NCI-H510A (cell line): ENCODE measurements around the gene HOXB3.

Experiments
- DNase-seq: peaks from one replicate; lab custom pipeline; 2025; lab: John Stamatoyannopoulos, UW

The HOXB3 gene

DNA sequence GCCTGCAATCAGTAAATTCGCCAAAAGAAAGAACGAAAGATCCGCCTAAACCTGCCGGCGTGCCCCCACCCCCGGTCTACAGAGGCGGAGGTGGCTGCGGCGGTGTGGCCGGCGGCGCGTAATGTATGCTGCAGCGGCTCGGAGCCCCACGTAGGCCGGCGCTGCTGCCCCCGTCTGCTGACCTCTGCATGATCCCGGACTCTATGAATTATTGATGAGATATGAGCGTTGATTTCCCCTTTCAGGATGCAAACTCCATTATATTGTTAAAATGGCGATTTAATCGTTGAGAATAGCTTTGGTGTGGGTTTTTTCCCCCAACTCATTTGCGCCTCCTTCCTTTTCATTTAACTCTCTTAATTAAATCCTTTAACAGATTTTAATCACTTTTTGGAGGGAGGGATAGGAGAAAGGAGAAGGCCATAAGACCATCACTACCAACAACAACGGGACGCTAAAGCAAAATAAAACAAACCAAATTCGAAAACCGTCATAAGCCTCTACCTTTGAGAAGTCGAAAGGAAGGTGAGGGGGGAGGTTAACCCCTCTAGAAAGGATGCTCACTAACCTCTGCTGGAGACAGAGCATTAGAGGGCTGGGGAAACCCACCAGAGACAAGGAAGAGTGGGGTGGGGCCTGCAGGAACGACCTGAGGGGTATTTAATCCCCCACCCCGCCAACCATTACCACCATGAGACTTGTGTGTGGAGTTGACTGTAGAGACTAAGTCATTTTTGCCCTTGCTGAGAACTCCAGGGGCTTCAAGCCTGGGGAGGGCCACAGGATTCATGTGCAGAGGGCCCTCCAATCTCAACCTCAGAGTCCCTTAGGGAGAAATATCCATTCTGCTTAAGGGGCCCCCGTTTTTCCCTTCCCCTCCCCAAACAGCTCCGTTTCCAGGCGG, 3.4 kb downstream of the HOXB3 start:
- peak; percentile 31 for DNase-seq

DNA sequence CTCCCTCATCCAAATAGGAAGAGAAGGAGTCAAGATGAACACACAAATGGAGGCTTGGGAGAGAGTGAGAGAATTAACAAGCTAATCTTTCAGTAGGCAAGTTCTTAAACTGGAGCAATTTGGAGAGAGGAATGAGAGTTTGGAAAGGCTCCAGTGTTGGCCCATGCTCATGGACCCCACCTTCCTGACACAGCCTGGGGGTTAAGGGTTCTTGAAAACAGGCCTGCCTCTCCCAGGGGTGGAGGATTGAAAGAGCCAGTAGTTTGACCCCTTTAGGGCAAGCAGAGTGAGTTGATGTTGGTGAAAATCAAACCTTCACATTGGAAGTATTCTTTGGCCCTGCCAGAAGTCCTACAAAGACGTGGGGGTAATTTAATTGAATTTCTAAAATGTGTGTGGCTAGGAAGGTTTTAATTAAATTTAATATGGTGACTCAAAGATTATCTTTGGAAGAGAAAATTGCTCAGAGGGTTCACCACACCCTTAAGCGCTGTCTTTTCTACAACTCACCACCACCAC, 5.8 kb downstream of the HOXB3 start:
- no peak for DNase-seq

DNA sequence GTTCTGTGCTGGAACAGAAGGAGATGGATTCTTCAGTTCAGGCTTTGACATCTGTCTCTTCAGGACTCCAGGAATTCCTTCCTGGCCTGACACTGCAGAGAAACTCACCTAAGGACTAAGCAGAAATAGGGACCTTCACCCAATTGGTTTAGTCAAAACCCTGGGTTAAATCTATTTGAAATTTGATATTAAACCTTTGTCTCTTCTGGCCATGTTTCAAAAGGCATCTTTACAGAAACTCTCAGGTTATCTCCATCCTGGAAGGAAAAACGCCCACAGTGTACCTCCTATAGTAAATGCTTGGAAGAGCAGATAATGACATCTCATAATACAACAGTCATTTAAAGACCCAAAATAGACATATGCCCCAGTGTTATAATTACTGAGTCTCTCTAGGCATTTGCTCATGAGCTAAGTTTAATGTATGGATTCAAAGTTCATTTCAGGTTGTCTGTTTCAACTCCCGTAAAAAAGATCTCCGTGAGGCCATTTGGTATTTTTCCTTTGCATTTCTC, 6.3 kb downstream of the HOXB3 start:
- DNase-seq, result no peak

DNA sequence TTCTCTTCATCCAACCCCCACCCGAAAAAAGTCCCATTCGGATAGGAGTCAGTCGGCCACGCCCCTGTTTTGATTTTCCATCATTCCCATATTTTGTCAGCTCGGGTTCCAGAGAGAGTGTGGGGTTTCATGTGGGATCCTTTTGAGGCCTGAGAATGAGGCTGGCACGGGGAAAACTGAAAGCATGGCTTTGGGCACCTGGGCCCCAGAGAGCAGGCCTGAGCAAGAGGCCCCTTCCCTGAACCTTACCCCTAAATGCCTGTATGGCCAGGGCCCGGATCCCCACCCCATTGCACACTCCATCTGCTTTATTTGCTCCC, 7.3 kb downstream of the HOXB3 start:
- no peak for DNase-seq

DNA sequence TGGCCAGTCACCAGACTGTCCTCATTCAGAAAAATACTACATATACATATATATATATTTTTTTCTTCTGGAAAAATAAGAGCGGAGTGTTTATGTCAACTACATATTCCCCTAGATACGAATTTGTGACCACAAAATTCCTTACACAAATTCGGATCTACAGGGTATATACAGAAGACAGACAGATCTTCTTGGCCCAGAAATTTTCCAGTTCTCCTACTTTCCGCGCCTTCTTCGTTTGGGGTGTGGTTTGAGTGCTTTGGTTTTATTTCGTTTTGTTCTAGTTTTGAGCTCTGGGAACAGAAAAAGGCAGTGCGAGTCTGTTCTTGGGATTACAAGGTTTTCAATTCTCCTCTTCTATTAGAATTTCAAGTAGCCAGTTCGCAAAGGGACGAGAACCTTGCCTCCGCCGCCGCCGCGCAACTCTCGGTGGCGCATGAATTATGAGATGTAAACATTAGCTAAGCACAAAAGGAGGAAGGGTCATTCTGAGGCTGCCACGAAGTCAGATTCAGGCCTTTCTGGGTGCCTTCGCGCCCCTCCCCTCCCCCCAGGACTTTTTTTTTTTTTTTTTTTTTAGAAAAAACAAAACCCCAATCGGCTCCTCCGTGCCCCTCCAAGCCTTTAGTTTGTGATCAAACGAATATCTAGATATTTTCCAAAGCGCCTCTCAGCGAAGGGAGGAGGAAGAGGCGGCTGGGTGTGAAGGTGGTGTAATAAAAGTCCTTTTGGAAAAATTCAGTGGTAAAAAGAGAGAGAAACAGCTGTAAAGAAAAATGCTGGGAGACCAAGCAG, 10.1 kb downstream of the HOXB3 start:
- no peak for DNase-seq

DNA sequence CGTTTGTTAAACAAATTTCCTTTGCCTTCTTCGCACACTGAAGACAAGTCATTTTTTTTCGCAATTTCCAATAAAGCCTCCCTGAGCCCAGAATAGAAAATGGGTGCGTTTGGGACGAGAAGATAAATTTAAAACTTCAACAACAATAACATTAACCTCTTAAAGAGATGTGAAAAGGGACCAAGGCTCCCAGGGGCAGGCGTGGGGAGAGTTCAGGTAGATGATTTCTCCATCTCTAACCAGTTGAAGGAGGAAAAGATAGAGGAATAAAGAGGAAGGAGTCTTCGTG, 10.6 kb downstream of the HOXB3 start:
- no peak for DNase-seq

DNA sequence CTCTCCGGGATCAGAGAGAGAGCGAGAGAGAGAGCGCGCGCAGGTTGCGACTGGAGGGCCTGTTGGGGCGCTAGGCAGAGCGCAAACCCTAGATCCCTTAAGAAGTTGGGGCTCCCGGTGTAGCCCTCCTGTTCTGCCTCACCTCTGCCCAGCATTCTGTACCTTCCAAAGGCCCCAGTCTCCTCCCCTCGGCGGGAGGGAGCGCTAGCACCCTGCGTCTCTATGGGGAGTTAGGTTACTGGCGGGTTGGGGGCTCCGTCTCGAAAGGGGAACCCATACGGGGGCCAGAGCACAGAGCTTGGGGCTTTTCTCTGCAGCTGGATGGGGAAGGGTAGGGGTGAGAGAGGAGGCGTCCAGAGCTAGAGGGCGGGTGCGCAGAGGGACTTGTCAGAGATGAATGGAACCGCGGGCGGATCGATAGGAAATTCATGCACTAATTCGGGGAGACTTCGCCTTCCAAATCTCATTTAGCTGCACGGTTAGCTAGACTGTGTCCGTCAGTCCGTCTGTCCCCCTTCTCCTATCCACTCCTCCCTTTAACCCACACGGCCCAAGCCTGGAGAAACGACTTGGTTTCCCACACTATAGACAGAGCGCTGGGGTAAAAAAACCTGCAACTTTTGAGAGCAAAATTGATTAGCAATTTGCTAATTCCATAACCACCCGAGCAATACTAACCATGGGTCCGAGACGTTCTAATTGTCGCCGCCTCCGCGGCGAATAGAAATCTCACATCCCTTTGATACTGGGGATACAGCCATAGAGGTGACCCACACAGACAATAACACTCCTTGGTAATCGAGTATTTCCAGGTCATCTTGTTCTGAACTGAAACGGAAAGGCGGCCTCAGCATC, 11.2 kb downstream of the HOXB3 start:
- DNase-seq, result no peak

DNA sequence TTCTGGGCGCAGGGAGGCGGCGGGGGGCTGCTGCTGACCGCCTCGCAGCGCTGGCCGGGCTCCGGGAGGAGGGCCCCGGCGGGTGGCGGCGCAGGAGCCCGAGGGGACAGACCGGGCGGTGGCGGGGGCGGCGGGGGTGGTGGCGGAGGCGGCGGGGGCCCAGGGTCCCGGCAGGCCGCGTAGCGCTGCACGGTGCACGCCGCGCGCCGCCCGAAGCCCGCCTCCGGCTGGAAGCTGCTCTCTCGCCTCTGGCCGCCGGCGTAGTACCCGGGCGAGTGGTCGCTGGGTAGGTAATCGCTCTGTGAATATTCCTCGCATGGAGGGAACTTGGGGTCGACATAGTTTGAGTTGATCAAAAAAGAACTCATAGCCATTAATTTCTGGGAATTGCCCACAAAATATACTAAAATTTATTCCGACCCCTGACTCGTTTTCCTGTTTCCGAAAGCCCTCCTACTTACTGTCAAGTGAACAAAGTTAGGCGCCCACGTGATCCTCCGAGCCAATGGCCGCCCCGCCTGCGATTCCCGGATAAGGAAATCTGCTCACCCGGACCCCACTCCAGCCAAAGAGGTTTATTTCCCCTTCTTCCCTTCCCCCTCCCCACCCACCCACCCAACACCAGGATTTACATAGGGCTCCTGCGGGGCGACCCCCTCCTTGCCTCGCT, 12.0 kb downstream of the HOXB3 start, which contains the start of gene HOXB4:
HOXB4 (minus strand) TSS at position 405 of the 670 bp plus-strand sequence; CDS start at position 374, 31 bp downstream.
- peak; percentile 66 for DNase-seq

DNA sequence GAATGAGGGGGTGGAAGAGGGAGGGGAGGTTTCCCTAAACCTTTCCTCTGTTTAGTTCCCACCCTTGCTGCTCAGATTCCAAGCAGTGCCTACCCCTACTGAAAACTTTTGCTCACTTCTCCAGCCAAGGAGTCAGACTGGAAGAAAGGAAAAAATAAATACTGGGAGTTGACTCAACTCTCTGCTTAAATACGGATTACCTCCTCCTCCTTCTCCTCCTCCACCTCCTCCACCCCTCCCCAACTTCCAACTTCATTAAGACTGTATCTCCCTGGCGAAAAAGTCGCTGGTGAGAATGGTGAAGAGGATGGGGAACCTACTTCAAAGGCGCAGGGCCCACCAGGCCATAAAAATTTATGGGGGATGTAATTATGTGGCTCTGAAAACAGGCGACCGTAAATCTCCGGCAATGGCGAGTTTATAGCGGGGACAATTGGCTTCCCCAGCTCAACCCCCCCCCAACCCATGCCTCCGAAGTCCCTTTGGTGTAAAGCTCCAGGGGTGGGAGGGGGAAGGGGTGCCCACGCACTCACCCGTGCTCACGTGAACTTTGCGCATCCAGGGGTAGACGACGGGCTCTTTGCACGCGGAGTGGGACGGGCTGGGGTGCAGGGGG, 12.6 kb downstream of the HOXB3 start:
- DNase-seq, result no peak

DNA sequence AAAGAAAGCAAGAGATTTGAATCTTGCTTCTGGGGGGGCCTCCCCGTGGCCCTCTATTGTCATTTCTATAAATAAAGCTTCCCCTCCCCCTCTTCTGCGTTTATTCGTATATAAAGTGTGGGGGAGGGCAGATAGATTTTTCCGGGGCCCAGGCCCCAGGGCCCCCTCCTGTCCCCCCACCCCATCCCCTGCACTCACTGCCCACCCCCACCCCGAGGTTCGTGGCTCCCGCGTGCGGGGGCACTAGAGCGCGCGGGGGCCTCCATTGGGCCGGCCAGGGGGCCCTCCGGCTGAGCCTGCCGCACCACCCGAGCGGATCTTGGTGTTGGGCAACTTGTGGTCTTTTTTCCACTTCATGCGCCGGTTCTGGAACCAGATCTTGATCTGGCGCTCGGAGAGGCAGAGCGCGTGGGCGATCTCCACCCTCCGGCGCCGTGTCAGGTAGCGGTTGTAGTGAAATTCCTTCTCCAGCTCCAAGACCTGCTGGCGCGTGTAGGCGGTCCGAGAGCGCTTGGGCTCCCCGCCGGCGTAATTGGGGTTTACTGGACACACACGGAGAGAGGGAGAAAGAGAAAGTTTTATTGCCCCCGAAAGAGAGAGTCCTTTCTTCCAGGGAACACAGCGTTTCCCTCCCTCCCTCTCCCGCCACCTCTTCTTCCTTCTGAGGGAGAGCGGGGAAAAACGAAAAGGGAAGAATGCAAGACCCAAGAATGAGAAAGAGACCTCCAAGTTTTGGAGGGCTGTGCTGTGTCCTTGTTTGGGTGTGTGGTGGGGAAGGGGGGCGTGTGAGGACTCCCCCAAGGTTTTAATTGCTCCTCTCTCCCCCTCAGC, 13.3 kb downstream of the HOXB3 start:
- DNase-seq, result no peak

DNA sequence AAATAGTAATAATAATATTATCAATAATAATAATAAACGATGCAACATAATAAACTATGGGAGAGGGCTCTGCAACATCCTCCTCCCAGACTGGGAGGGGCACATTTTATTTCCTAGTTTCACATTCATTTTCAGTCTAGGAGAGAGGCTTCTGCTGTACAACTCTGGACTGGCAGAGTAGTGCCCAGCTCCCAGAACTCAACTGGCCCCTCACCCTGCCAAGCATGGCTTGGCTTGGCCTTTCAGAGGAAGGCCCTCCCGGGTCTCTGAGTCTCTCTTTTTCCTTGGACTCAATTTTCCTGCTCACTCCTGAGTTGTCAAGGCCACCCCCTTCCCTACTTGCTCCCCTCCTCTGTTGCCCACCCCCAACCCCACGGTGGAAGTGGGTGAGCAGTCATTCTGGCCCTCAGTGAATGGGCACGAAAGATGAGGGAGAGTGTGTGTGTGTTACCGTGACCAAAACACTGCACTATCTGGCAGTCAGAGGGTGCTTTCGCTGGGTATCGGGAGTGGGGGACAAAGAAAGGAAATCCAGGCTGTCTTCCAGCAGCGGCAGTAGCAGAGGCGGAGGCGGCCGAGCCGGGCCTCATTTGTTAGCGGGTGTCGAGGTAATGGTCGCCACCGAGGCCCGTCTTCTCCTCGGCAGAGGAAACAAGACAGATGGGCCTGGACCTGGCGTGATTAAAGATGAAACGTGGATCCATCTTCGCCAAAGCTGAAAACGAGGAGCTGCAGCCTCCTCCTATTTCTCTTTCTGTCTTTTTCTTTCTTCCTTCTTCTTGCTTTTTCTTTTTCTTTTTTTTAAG, 14.2 kb downstream of the HOXB3 start:
- no peak for DNase-seq

DNA sequence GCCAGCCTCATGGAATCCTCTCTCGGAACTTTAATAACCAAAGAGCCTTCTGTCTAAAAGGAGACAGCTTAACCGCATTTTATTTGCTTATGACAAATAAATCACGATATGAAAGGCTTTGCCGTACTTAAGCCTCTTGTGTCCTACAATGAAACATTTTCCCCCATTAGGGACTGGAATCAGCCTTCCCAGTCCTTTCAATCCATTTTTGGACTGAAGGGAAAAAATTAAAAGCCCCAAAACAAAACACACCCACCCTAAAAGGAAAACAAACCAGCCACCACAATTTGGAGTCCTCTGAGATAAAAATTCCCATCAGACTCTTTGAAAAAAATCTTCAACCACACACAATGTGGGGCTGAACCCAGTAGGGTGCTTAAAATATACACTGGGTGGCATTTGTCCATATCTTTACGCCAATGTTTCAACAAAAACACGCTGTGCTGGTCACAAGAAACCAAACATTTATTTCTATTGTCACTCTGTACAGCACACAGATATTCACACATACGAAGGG, 14.9 kb downstream of the HOXB3 start:
- no peak for DNase-seq

DNA sequence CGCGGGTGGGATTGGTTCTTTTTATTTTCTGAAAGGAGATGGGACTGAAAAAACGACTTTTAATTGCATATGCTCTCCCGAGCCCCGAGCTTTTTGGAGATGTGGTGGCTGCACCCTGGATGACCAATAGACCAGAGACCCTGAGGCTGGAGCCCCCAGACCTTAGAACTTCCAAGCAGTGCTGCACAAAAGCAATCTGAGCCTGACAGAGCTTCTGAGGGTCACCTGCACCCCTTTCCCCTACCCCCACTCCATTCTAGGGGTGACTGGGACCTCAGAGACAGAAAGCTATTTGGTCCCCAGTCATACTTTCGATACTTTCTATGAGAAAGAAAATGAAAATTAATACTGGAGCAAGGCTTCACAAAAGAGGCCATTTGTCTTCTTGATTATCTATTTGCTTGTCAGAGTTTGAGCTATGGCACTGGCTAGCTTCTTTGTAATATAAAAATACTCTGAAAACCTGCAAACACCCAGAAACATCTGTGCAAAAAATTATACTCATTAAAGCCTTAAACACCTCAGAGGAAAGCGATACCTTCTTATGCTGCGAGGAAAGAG, 15.5 kb downstream of the HOXB3 start:
- no peak for DNase-seq

DNA sequence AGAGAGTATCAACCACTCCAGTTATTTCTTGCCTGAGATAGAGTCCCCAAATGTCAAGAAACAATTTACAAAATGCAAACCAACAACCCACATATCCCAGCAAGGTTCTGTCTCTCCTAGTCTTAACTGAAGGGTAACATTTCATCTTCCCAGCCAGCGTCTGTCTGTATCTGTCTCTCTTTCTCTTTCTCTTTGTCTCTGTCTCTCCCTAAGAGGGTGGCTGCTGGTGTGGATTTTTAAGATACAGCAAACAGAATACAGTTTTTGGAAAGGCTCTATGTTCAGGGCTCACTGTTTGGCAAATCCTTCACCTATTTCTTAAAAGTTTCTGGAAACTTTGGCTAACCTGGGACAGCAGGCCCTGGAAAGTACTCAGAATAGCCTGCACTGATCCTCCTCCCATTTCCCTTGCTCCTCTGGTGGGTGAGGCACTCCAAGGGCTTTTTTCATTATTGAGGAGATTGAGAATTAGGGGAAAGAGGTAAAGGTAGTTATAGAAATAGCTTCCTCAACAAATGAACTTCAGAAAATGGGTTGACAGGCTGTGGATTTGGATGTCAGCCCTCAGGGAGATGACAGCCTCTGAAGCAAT, 18.1 kb downstream of the HOXB3 start:
- DNase-seq, result no peak

DNA sequence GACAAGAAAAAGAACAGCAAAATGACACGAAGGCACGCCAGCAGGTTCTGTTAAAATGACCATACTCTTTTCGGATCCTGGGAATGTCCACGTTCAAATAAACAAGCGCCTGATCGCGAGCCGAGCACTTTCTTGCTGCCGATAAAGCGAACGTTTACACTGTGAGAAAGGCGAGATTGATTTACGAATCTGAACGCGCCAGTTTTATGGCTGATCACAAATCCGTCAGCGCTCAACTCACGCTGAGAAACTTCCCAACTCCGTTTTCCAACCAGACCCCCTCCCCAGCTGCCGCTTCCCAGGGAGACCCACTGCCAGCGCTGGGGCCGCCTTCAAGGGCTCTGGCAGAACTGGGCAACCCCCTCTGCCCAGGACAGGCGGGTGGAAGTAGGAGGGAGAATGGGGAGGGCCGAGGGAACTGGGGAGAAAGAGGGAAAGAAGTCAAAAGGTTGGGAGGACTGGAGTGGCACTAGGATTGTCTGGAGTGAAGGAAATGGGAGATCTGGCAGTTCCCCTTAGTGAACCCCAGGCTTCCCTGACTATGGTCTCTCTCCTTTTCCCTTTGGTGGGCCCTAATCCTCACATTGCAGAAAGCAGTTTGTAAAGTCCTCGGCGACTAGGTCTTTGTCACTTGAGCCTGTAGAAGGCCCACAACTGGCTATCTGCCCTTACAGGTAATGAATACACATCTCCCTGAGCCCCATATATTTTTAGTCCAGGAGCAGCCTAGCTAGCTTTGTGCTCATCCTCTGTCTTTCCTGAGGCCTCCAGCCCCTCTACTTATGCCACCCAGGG, 18.8 kb downstream of the HOXB3 start:
- DNase-seq, result no peak

DNA sequence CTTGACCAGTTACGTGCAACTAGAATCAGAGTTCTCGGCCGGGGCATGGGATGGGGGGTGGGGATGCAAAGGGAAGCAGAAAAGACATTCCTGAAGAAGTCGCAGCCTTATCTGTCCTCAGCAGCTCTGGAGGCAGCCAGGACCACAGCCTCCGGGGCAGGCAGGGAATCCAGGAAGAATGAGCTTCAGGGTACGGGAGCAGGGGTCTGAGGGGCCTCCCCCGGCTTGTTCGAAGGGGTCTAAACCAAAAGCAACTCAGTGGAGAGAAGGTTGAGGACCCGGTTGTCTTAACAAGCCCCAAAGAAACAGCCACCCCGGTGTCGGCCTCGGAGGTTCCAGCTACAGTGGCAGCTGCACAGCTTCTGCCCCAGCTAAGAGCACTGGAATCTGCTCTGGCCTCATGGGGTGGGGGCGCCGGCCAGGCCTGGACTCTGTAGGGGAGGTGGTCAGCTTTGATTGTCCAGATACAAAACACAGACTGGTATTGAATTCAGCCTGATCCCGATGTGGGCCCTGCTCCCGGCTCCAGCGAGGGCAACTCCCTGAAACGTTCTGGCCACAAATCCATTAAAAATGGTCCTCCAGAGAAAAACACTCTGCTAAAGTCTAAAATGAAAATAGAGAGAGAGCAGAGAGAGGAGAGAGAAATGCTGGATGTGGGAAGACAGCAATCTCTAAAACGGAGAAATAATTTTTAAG, 19.6 kb downstream of the HOXB3 start:
- no peak for DNase-seq
